ENCODE results near the gene RHOB.
"Not testable (repeated sequence)": the region's sequence is repeated elsewhere in the genome, so short reads cannot be mapped to it uniquely, and the experiment has no call there.

The RHOB gene

GRCh38 chr2:20480913-20481312 is 34.0 kb downstream of the RHOB start:
- no peak for DNase-seq

- no peak for DNase-seq
Observed at GRCh38 chr2:20481798-20482405, 35.0 kb downstream of the RHOB start.

GRCh38 chr2:20482725-20483124 is 35.9 kb downstream of the RHOB start:
- DNase-seq = no peak

- no peak for DNase-seq
Observed at GRCh38 chr2:20483194-20483895, 36.5 kb downstream of the RHOB start.

GRCh38 chr2:20484034-20484617 is 37.3 kb downstream of the RHOB start:
- DNase-seq = no peak

- no peak for DNase-seq
Observed at GRCh38 chr2:20484810-20485611, 38.1 kb downstream of the RHOB start.

GRCh38 chr2:20485612-20486388 is 38.9 kb downstream of the RHOB start:
- DNase-seq = no peak

GRCh38 chr2:20486571-20486970 is 39.7 kb downstream of the RHOB start:
- no peak for DNase-seq

- DNase-seq = no peak
Observed at GRCh38 chr2:20487030-20487391, 40.1 kb downstream of the RHOB start.

- DNase-seq = no peak
Observed at GRCh38 chr2:20487392-20488174, 40.7 kb downstream of the RHOB start.

- DNase-seq = no peak
Observed at GRCh38 chr2:20488201-20488641, 41.3 kb downstream of the RHOB start.

- DNase-seq = no peak
Observed at GRCh38 chr2:20488782-20489181, 41.9 kb downstream of the RHOB start.

GRCh38 chr2:20490300-20491181 is 43.7 kb downstream of the RHOB start:
- no peak for DNase-seq

GRCh38 chr2:20491739-20492531 is 45.1 kb downstream of the RHOB start:
- DNase-seq = no peak

GRCh38 chr2:20493095-20493494 is 46.2 kb downstream of the RHOB start:
- not testable (repeated sequence) for DNase-seq

GRCh38 chr2:20494241-20494640 is 47.4 kb downstream of the RHOB start:
- no peak for DNase-seq

- DNase-seq = no peak
Observed at GRCh38 chr2:20496076-20496872, 49.4 kb downstream of the RHOB start.

- DNase-seq = no peak
Observed at GRCh38 chr2:20496942-20497341, 50.1 kb downstream of the RHOB start.
